Measurements from ENCODE around the gene TMEM242.

TMEM242 gene

DNA sequence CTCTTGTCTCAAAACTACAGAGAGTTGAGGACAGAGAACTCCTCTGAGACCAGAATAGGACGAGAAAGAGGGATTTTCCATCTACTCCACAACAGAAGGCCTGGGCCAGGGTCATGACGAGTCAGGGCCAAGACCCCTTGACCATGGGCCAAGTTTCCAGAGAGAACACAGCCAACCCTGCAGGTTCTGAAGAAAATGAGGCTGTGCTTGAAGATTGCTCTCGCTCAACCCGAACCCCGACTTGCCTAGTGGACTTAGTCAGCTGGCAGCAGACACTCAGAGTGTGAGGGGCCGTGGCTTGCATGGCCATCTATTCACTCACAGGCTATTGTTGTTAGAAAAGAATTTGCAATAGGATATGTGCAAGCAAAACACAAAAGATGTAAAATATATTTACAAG lies 54.5 kb downstream of the TMEM242 start:
- DNase-seq: no peak

DNA sequence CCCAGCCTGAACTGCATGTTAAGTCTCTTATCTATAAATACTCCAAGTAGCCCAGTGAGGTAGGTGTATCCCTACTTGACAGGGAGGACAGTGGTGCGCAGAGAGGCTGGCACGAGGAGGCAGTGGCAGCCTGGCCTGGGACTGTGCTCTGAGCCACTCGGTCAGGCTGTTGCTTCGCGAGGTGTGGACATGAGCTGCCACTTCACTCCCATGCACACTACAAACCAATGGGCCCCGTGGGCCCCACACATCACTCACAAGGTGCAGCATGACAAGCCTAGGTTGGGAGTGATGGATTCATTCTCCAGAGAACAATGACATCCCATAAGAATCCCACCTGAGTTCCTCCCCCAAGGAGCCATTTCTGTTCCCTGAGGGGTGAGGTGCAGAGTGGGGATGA lies 54.9 kb downstream of the TMEM242 start:
- DNase-seq: no peak

DNA sequence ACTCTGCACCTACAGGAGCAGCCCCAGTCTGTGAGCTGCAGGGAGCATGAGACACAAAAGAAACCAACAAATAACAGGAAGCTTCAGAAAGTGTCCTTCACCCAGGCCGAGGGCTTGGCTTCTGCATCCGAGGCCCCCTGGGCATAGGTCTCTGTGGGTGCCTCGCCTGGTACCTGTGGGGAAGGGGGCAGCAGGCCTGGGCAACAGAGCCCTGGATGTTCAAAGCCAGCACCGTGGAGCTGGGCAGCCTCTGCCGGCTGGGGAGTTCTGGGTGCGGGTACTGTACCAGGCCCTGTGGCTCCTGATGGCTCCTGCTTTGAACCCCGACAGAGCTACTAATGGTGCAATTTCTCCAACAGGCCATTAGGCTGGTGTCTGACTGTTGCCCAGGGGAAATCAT lies 55.7 kb downstream of the TMEM242 start:
- DNase-seq: no peak

DNA sequence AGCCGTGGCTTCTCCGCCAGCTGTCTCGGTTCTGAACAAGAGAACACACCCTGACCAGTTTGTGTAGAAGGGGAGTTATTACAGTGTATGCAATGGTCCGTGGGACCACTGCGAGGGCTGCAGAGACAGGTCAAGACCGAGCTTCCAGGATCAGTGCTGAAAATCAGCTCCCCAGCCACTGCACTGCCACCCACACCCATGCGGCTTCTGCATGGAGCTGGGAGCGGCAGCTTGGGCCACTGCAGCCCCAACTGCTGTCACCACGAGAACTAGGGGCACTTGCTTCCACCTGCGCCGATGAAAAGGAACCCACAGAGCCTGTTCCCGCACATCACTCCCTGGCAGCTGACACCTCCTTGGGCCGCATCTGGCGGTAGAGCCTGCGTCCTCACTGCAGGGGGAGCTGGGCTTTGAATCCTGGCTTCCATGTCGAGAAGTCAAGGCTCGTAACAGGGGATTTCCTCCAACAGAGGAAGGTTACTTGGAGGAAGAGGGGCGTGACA lies 56.2 kb downstream of the TMEM242 start:
- no peak for DNase-seq

DNA sequence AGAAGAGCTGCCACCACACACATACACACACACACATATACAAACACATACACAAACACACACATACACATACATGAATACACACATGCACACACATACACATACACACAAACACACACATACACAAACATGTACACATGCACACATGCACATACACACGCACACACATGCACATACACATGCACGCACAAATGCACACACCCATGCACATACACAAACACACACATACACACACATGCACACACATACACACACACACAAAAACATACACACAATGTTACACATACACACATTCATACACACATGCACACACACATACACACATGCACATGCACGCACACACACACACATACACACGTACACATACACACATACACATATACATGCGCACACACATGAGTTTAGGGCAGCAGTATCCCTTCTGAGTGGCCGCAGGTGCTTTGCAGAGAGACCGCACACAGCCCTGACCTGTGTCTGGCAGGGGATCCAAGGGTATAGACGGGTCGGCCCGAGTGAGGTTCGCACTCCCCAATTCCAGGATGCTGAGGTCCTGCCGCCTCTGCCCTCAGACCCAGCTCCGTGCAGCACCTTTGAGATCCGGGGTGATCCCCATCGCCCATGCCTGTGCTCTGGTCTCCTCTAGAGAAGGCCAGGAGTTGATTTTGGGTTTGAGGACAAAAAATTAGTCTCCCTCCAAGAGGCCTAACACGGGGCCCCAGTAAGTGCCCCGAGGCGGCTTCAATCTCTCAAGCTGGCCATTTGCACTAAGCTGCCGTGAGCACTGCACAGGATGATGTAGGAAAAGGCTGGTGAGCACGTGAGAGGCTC lies 56.8 kb downstream of the TMEM242 start:
- DNase-seq: no peak

DNA sequence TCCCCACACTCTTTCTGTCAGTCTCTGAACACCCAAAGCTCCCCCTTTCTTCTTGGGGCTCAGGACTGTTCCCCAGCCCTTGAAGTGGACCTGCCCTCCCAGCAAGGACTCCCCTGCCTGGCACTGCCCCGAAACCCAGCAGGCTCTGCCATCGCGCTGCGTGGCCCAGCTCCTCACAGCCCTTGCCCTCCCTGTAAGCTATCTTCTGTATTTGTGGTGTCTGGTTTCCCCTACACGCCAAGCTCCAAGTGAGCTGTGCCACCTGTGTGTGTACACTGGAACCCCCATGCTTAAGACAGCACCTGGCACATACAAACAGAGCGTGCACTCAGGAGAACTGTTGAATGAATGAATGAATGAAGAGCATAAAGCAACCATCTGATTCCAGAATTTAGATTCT lies 57.7 kb downstream of the TMEM242 start:
- no peak for DNase-seq

DNA sequence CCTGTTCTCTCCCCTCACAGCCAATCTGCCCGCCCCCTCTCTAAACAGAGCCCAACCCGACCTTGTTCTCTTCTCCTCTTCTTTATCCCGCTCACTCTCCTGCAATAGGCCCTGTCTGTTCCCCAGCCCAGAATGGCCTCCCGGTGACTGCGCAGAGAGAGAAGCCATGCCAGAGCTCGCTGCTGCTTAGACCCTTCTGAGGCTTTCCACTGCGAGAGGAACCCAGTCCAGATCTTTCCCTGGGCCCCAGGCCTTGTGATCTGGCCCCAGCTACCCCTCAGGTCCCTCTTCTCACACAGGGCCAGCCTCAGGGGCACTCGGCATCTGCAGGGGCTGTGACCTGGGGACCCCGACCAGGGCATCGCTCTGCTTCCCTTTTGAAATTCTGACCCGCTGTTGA lies 58.1 kb downstream of the TMEM242 start:
- DNase-seq: no peak

DNA sequence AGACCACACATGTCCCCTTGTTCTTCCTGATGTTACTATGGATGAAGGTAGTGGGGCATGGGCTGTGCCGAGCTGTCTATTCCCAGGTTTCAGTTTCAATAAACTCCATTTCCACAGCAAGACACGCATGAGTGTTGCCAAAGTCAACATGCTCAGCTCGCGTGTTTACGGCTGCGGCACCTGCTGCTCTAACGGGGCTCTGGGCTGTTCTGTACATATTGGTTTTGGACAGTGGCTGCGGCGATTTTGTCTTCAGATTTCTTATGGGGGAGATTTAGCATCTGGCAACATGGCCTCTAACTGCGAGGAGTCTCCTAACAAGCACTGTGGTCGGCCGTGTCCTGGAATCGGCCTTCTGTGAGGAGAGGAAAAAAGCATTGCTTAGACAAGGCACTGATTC lies 58.6 kb downstream of the TMEM242 start:
- no peak for DNase-seq

DNA sequence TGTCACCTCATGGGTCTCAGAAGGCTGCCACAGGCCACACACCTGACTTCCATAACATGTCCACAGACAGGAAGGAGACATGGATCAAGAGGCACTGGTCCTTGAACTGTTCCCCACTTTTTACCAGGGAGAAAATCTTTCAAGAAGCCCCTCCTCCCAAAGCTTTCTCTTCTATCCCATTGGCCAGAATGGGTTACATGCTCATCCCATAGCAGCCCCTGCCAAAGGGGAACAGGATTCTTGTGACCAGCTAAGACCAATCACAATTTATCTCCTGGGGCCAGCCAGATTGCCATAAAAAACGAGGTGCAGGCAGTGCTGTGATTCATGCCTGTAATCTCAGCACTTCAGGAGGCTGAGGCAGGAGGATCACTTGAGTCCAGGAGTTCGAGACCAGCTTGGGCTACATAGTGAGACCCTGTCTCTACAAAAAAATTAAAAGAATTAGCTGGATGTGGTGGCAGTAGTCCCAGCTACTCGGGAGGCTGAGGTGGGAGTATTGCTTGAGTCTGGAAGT lies 59.4 kb downstream of the TMEM242 start:
- no peak for DNase-seq

DNA sequence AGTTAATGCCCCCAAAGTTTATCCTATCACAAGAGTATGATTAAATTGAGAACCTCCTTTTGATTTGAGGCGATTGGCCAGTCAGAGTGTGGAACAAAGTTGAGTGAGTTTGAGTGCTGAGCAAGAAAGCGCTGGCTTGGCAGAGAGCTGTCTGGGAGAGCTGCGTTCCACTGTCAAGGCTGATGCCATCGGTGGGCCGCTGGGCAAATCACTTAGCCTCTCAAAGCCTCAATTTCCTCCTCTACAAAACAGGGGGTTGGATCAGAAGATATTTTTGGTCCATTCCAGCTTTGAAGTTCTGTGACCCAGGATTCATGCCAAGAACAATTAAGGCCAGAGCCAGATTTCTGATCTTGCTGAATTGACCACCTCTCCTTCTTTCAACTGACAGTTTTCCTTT lies 60.2 kb downstream of the TMEM242 start:
- DNase-seq: no peak

DNA sequence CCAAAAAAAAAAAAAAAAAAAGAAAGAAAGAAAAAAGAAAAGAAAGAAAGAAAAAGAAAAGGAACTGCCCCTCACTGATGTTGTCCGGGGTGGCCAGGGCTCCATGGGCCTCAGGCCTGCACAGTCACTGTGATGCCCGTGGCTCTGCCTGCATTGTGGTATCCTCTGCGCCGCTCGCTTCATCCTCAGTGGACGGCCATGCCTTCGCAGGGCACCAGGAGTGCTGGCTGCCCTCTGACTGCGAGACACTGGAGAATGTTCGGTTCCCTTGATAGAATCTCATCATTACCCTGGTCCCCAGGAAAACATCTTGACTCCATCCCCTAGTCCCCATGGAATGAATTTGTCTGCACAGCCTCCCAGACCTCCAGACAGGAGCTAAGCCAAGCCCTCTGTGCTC lies 61.7 kb downstream of the TMEM242 start:
- no peak for DNase-seq

DNA sequence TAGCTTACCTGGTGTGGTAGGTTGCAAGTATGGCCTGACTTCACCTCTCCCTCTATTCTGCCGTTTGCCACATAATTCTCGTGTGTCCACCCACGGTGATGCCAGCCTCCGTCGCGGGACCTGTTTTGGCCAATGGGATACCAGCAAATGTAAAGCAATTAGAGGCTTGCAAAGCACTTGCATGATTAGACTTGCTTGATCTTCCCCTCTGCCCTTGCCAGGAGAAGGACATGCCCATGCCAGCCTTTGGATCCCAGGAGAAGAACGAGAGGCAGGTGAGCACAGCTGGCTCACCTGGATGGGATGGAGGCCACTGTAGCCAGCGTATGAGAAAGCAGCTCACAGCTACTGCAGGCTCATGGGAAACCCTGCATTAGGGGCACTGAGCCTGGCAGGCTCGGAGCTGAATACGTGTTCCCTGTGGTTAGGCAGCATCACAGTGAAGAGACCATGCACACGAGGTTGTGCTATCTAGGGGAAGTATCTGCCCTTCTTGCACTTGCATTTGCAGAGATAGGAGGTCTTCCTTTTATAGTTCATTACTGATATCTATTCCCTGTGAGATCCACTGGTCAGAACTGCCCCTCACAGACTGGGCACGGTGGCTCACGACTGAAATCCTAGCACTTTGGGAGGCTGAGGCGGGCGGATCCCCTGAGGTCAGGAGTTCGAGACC lies 62.4 kb downstream of the TMEM242 start:
- no peak for DNase-seq

DNA sequence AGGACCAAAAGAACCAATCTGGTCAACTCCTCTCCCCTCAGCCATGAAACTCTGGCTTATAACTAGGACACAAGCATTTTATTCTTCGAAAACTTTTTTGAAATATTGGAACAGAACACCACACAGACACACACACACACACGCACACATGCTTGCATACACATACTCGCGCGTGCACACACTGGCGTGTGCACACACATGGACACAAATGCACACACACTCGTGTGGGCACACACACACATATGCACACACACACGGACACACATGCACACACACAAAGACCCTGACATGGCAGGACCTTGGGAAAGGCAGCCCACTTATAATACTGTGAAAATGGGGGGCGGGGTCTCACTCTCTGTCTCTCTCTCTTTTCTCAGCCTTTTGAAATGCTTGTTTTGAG lies 63.9 kb downstream of the TMEM242 start:
- no peak for DNase-seq

DNA sequence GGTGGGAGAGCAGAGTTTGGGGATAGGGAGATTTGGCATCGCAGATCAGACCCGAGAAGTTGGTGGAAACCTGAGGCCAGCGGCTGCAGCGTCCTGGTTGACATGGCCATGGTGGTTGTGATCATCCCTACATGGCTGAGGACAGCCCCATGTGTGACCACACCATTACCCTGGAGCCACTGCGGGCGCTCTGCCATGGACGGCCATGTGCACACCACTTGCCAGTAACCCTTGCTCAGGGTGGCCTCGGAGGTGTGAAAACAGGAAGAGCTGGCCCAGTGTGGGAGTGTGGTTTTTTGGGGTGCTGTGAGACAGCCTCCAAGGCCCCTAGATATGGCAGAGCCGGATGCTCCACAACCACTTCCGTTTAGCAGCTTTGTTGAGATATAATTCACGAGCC lies 64.4 kb downstream of the TMEM242 start:
- DNase-seq: no peak

DNA sequence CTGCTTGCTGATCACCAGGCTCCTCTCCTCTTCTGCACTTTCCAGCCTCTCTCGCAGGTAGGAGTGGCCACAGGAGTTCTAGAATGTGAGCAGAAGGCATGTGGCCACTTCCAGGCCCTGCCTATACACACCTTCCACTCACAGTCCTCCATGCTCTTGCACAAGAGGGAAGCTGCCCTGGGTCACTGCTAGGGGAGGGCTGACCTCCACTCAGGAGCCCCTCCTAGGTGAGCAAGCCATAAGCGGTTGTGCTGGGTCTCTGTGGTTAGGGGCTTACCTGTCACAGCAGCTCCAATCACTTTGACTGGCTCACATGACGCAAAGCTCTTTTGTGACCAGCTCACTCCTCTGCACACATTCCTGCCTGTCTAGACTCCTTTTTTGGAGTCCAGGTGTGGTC lies 68.2 kb downstream of the TMEM242 start:
- no peak for DNase-seq

DNA sequence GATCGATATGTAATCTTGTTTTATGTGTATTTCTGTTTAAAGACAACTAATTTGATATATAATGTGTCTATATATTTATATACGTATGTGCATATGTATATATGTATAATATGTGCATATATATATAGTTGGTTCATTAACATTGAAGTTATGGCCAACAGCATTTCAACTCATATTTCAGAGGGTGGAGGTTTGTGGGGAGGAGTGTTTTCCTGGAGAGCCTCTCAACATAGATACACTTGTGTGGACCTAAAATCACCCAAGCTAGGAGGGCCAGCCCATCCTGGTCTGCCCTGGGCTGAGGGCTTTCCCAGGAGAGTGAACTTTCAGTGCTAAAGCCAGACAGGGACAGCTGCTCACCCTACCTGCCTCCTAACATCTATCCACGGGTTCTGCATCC lies 68.8 kb downstream of the TMEM242 start:
- DNase-seq: no peak

DNA sequence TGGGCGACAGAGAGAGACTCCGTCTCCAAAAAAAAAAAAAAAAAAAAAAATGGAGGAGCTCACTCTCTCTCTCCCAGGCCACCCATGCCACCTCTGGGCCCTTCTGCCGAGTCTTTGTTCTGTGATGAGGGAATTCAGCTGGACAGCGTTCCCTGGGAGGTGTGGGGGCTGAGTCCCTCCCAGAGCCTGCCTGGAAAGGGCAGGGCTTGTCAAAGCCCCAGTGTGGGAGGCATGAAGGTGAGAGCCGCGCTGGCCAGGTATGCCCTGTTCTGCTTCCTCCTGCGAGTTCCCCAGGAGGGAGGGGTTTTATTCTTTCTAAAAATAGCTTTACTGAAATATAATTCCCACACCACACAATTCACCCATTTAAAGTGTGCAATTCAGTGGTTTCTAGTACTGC lies 69.6 kb downstream of the TMEM242 start:
- DNase-seq: no peak

DNA sequence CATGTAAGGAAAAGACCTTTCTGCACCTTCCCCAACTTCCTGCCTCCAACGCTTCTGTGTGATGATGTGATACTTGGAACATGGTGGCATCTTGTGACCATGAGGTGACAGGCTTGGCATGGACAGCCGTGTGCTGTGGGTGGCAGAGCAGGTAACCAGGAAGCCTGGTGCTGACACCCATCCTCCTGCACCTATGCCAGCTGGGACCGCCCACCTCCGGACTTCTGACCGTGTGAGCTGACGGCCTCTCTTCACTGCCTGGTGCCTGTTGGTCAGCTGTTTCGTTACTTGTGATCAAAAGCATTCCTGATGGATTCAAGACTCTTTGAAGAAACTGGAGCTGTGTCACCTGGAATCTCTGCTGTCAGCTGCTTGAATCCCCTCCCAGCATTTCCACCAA lies 70.3 kb downstream of the TMEM242 start:
- no peak for DNase-seq

DNA sequence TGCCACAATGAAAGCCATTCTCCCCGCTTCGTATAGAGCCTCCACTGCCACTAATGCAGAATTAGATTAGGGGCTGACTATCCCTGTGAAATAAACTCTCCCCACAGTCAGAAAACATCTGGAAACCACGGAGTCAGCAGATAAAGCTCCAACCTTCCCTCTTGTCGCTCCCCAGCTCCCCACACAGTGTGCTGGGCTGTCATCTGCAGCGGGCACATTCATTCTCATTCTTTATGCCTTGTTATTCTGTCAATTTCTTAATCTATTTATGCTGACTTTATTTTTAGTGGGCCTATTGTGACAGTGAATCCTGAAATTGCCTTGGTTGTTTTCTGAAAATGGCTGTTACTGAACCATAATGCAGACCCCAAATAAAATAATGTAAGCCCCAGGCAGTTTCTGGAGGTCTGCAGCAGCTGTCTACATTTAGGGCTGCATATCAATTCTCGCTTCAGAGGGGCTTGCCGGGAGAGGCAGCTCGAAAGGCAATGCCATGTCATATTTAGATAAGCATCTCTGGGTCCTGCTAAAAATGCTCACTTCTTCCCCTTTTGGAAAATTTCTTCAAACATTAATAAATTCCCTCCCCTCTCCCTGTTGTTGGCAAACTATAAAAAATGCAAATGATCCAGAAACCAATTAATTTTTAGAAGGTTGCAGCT lies 71.6 kb downstream of the TMEM242 start:
- DNase-seq: no peak

DNA sequence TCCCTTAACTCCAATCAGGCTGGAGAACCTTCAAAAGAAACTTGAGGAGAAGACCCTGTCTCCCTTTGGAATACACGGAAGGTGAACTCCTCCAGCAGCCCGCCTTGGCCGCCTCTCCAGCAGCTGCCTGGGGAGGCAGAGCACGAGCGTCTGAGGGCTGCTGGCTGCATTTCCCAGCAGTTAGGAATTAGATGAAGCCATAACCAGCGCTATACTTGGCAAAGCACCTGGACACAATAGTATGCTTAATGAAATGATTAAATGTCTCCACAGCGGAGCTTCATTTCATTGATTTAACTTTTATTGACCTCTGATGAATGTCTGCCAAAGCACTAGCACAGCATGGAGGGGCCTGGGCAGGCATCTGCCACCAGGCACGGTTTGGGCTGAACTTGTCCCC lies 73.5 kb downstream of the TMEM242 start:
- DNase-seq: no peak

DNA sequence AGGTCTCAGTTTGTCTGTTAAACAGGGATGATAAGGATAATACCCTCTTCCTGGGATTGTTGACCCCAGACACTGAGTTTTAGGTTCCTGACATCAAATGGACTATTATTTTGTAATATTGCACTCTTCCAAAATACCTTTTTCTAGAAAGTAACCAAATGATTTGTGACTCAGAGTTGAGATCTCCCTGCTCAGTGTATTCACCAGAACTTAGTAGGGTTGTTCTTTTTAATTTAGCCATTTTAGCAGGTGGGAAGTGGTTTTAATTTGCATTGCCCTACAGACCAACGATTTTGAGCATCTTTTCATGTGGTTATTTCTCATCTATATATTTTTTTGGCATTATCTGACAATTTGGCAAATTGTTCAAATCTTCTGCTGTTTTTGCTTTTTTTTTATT lies 75.1 kb downstream of the TMEM242 start:
- no peak for DNase-seq

DNA sequence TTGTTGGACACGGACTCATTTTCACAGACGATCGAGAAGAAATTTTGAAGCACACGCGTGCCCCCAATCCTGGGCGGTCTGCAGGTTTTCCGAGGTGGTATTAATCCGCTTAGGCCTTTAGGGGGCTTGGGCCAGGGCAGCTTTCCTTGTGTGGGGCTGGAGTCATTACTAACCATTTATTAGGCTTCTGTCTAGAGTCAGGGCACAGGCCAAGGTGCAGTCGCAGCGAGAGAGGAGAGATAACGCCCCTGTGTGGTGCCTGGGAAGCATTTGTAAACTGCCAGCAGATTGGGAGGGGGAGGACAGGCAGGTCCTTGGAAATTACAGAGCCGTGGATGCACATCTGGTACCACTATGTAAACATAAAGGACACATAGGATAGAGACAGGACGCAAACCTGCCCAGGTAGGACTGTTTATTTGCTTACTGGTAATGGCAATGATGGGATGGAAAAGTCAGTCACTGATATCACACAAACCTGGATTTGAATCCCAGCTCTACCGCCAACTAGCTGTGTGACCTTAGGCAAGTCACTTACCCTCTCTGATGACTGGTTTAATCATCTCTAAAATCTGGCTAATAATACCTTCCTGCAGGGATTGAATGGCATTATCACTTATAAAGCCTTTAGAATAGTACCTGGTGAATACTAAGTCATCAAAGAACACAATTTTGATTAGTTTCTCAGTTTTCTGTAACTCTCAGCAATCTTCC lies 76.4 kb downstream of the TMEM242 start:
- no peak for DNase-seq

DNA sequence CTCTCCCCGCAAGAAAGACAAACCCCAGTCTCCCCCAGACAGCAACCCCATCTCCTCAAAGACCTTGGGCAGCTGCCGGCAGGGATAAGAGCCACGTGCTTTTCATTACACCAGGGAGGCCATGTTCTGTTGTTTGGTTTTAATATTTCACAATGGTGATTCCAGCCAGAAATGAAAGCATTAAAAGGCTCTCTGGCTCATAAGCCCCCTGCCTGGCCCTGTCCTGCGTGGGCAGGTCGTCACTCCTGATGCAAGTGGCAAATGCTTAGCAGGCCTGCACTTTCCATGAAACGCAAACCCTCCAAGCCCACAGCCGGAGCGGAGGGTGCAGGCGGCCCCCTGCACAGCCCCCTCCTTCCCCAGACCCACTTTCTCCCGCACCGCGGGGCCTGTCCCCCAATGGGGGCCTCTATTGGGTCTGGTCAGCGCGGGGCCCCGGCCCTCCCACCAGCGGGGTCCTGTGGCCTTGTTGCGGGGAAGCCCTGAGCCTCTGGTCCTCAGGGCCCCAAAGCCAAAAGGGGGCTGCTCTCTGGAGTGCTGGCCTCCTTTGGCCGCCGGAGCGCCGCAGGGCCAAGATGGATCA lies 77.2 kb downstream of the TMEM242 start:
- DNase-seq: no peak

All from NCI-H524 treated with DMSO at 0.1 percent for 48 hours (cell line).